Cardiac muscle cell (in vitro differentiated cells and primary cell): ENCODE data around the gene RUSF1. TPM values are rescaled to one million over a fixed set of nuclear protein-coding genes. Genes with fewer than 3 reads are reported as not detected.
"Not testable (repeated sequence)": the region's sequence is repeated elsewhere in the genome, so short reads cannot be mapped to it uniquely, and the experiment has no call there.

Experiments used
- DNase-seq, 2 donors: peaks; one replicate each; pipeline versions ENCODE4 v3.0.0 to v3.0.0-alpha.2; 2010 to 2017; ENCODE audit warnings: low read depth in 1 of 2, low spot score in 1 of 2
- H3K27ac ChIP-seq: fragments of 200-600 bp; sonication (generic); 2 replicates; pipeline ENCODE4 v1.5.1; 2016
- H3K27me3 ChIP-seq: fragments of 200-600 bp; sonication (generic); 2 replicates; pipeline ENCODE4 v1.6.0; 2016; ENCODE audit warnings: control low read depth
- H3K36me3 ChIP-seq: fragments of 200-600 bp; sonication (generic); 2 replicates; pipeline ENCODE4 v1.5.1; 2016; ENCODE audit warnings: control low read depth
- H3K4me1 ChIP-seq: fragments of 200-600 bp; sonication (generic); 2 replicates; pipeline ENCODE4 v1.8.1; 2017; ENCODE audit warnings: low read depth, mild to moderate bottlenecking, mixed run types
- H3K4me3 ChIP-seq: fragments of 200-600 bp; sonication (generic); 2 replicates; pipeline ENCODE4 v1.5.1; 2016; ENCODE audit warnings: mild to moderate bottlenecking
- H3K9me3 ChIP-seq: fragments of 200-600 bp; sonication (generic); 2 replicates; pipeline ENCODE4 v1.5.1; 2017; ENCODE audit warnings: low read depth, mild to moderate bottlenecking, control low read depth
- polyA plus RNA-seq: library from polyadenylated mRNA; unstranded; fragments of >200 nt; fragmentation: Nextera tagmentation; extraction: Ambion mirVana; gene quantifications from 2 replicates; pipeline ENCODE4 v1.2.1, GENCODE V29; 2016
- total RNA-seq: library from RNA; depleted of rRNA; stranded (reverse); fragments of >200 nt; gene quantifications from 2 replicates; pipeline ENCODE4 v1.2.3, GENCODE V29; 2016
- TF ChIP-seq, protein P1 (sequence below): IDR thresholded peaks from 2 replicates; pipeline ENCODE4 v1.5.1; 2012; ENCODE audit warnings: low read depth, mild to moderate bottlenecking, low read length

The RUSF1 gene
- total and polyA plus RNA-seq, 2 experiments from 2014 or later: 54.0 to 113 TPM

DNA sequence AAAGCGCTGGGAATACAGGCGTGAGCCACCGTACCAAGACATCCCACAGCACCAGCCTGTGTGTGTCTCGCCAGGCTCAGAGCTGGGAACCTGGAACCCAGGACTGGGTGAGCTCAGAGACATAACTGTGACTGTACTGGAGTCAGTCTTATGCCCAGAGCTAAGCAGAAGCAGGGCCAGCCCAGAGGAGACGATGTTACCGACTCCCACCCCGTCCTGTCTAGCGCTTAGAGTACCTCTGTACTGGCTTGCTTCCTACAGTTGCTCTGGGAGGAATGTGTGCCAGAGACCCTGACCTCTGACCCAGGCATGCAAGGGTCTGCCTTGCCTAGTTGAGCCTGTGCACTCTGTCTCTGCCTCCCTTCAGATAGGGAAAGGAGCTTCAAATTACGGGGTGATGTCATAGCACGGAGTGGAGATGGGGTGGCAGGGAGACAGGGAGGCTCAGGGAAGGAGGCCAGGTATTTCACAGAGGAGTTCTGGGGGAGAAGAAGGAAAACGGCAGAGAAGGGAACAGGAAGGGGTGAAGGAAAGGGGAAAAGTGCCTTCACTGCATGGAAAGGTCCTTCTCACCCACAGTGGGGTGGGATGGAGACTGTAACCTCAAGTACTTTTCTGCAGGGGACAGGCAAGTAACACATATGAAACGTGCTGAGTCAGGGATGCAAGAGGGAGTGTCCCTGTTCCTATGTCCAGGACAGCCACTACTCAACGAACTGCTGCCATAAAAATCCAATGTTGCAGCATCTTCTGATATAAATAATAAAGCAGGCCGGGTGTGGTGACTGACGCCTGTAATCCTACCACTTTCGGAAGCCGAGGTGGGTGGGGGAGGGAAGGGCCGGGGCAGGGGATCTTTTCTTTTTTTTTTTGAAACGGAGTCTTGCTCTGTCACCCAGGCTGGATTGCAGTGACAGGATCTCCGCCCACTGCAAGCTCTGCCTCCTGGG lies 54.7 kb downstream of the RUSF1 start:
- H3K36me3 ChIP-seq: no peaks in the 10 kb centered on the region
- TF ChIP-seq, protein P1, sequence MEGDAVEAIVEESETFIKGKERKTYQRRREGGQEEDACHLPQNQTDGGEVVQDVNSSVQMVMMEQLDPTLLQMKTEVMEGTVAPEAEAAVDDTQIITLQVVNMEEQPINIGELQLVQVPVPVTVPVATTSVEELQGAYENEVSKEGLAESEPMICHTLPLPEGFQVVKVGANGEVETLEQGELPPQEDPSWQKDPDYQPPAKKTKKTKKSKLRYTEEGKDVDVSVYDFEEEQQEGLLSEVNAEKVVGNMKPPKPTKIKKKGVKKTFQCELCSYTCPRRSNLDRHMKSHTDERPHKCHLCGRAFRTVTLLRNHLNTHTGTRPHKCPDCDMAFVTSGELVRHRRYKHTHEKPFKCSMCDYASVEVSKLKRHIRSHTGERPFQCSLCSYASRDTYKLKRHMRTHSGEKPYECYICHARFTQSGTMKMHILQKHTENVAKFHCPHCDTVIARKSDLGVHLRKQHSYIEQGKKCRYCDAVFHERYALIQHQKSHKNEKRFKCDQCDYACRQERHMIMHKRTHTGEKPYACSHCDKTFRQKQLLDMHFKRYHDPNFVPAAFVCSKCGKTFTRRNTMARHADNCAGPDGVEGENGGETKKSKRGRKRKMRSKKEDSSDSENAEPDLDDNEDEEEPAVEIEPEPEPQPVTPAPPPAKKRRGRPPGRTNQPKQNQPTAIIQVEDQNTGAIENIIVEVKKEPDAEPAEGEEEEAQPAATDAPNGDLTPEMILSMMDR: no peak
- H3K27ac ChIP-seq: peak overlapping the region; percentile 70
- H3K9me3 ChIP-seq: no peaks in the 10 kb centered on the region
- DNase-seq: peak; percentile 23 to 65
- no peak overlapping the region for H3K4me3 ChIP-seq
- H3K4me1 ChIP-seq: peaks cover 34% of the 10 kb centered on the region
- H3K27me3 ChIP-seq: no peaks in the 10 kb centered on the region

DNA sequence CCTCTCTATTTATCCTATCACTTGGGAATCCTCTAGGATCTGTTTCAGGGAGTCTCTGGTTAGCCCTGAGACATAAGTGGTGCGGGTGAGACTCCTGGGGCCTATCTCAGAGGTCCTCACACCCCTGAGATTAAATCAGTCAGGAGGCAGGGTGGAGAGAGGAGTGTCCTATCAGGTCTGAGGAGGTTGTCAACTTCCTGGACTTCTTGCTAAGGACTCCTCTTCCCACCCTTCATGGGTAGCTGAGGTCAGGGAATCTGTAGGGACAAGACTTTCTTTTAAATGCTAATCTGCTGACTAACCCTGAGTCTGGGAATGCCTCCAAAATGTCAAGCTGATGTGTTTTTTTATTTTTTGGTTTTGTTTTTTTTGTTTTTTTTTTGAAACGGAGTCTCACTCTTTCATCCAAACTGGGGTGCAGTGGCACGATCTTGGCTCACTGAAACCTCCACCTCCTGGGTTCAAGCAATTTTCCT lies 55.5 kb downstream of the RUSF1 start:
- H3K27ac ChIP-seq: peak overlapping the region; percentile 70
- TF ChIP-seq, protein P1: no peak
- no peaks in the 10 kb centered on the region for H3K27me3 ChIP-seq
- peak in 1 of 2 donors; percentile 92 for DNase-seq
- H3K9me3 ChIP-seq: no peaks in the 10 kb centered on the region
- no peak overlapping the region for H3K4me3 ChIP-seq
- no peaks in the 10 kb centered on the region for H3K36me3 ChIP-seq
- peaks cover 32% of the 10 kb centered on the region for H3K4me1 ChIP-seq

DNA sequence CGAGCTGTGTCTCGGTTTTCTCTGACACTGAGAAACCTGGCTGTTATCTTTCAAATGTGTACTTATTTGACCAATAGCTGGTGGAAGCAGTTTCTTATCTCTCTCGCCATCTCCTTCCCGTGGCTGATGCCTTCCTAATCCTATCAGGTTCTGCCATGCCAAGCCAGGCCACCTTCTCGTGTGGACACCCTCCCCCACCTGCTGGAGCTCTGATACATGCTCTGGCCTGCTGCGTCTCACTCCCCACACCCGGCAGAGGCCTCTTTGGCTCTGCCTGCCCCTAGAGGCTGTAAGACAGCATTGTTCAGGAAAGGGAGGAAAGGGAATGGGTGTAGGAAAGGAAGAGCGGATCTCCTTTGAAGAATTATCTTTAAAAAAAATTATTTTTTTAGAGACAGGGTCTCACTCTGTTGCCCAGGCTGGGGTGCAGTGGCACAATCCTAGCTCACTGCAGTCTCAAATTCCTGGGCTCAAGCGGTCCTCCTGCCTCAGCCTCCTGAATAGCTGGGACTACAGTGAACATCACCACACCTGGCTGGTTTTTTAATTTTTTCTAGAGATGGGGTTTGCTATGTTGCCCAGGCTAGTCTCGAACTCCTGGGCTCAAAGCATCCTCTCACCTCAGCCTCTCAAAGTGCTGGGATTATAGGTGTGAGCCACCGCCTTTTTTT lies 56.4 kb downstream of the RUSF1 start:
- H3K9me3 ChIP-seq: no peaks in the 10 kb centered on the region
- no peak overlapping the region for H3K4me3 ChIP-seq
- TF ChIP-seq, protein P1: peak; percentile 78
- peaks cover 28% of the 10 kb centered on the region for H3K4me1 ChIP-seq
- H3K36me3 ChIP-seq: no peaks in the 10 kb centered on the region
- H3K27ac ChIP-seq: peak overlapping the region; percentile 70
- no peaks in the 10 kb centered on the region for H3K27me3 ChIP-seq
- peak; percentile 75 to 79 for DNase-seq

DNA sequence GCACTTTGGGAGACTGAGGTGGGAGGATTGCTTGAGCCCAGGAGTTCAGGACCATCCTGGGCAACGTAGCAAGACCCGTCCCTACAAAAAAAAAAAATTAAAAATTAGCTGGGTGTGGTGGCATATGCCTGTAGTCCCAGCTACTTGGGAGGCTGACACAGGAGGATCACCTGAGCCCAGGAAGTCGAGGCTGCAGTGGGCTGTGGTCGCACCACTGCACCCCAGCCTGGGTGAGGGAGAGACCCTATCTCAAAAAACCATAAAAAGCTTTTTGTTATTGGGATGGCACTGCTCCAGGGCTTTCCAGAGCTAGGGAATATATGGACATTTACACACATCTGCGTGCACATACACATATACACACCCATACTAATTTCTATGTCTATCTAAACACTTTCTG lies 57.0 kb downstream of the RUSF1 start:
- H3K9me3 ChIP-seq: no peaks in the 10 kb centered on the region
- peaks cover 28% of the 10 kb centered on the region for H3K4me1 ChIP-seq
- TF ChIP-seq, protein P1: no peak
- no peaks in the 10 kb centered on the region for H3K27me3 ChIP-seq
- peak overlapping the region; percentile 70 for H3K27ac ChIP-seq
- DNase-seq: no peak
- no peaks in the 10 kb centered on the region for H3K36me3 ChIP-seq
- no peak overlapping the region for H3K4me3 ChIP-seq

DNA sequence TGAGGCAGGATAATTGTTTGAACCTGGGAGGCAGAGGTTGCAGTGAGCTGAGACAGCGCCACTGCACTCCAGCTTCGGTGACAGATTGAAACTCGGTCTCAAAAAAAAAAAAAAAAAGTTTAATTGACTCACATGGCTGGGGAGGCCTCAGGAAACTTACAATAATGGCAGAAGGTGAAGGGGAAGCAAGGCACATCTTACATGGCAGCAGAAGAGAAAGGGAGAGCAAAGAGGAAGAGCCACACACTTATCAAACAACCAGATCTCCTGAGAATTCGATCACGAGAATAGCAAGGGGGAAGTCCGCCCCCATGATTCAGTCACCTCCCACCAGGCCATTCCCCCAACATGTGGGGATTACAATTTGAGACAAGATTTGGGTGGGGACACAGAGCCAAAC lies 62.3 kb downstream of the RUSF1 start:
- not testable (repeated sequence) for H3K4me1 ChIP-seq, H3K36me3 ChIP-seq, H3K27me3 ChIP-seq, H3K27ac ChIP-seq, H3K9me3 ChIP-seq, DNase-seq, H3K4me3 ChIP-seq

DNA sequence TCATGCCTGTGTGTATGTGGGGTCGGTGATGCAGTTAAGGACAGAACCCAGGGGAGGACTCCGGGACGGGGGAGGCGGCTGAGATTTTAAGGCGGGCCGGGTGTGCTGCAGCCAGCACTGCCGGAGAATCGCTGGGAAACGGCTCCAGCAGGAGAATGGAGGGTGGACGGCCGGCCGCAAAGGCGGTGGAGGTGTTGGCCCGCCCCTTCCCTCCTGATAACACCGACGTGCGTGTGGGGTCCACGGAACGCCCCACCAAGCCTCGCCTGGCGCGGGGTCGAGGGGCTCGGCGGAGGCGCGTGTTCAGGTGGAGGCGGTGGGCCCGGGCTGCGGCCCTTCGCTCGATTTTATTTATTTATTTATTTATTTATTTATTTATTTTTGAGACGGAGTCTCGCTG lies 66.2 kb downstream of the RUSF1 start:
- Histone ChIP-seq H3K36me3 (no peaks in the 10 kb centered on the region), H3K9me3 (no peaks in the 10 kb centered on the region), H3K4me3 (peak overlapping the region; percentile 42), H3K27ac (no peak overlapping the region), H3K27me3 (no peaks in the 10 kb centered on the region), H3K4me1 (peaks cover 14% of the 10 kb centered on the region)
- TF ChIP-seq, protein P1: no peak
- no peak for DNase-seq
